H1 (cell line): ENCODE data around the gene FOSL1. TPM values are rescaled to one million over a fixed set of nuclear protein-coding genes. Genes with fewer than 3 reads are reported as not detected.

ENCODE experiments used
- CTCF ChIA-PET: fragments of 300-600 bp; sonication (Branson Sonifier 250); formaldehyde crosslinking; loops from one replicate; lab custom pipeline; 2021; ENCODE audit not compliant: partially characterized antibody; lab: Charles Lee
- POLR2A ChIA-PET: fragments of 300-600 bp; sonication (Branson Sonifier 250); formaldehyde crosslinking; loops from one replicate; lab custom pipeline; 2021; ENCODE audit warnings: inconsistent platforms; ENCODE audit not compliant: partially characterized antibody; lab: Charles Lee
- DNase-seq, 2 experiments: peaks; one replicate each; pipeline versions ENCODE4 v3.0.0 to v3.0.0-alpha.2; 2010 to 2022; ENCODE audit warnings: low spot score in 2 of 2, low read depth in 1 of 2, mixed read lengths in 1 of 2
- FAIRE-seq: peaks from 2 replicates; lab custom pipeline; 2011; peaks lifted over from hg19 to GRCh38; lab: Jason Lieb, UNC
- H2AFZ ChIP-seq: 2 replicates; pipeline ENCODE4 v1.8.1; 2012; ENCODE audit warnings: low read length, inconsistent platforms
- H2AK5ac ChIP-seq: 2 replicates; pipeline ENCODE4 v1.6.1; 2013; ENCODE audit warnings: low read depth, low read length
- H2BK120ac ChIP-seq: replicated peaks from 2 replicates; pipeline ENCODE3; 2013; ENCODE audit warnings: low read depth, low read length, inconsistent platforms
- H2BK12ac ChIP-seq: 2 replicates; pipeline ENCODE4 v1.6.1; 2013; ENCODE audit warnings: low read depth, low read length
- H2BK15ac ChIP-seq: 2 replicates; pipeline ENCODE4 v1.6.1; 2013; ENCODE audit warnings: low read length
- H2BK20ac ChIP-seq: 2 replicates; pipeline ENCODE4 v1.6.1; 2013; ENCODE audit warnings: low read length
- H2BK5ac ChIP-seq: 2 replicates; pipeline ENCODE4 v1.6.1; 2013; ENCODE audit warnings: low read depth, low read length
- H3K14ac ChIP-seq: 2 replicates; pipeline ENCODE4 v1.6.1; 2013; ENCODE audit warnings: inconsistent platforms; ENCODE audit not compliant: insufficient read length
- H3K18ac ChIP-seq: 2 replicates; pipeline ENCODE4 v1.6.1; 2013; ENCODE audit warnings: low read length; ENCODE audit errors: extremely low read depth
- H3K23ac ChIP-seq: 2 replicates; pipeline ENCODE4 v1.6.1; 2013; ENCODE audit warnings: inconsistent platforms; ENCODE audit not compliant: insufficient read length
- H3K23me2 ChIP-seq: 2 replicates; pipeline ENCODE4 v1.6.1; 2013; ENCODE audit warnings: low read depth, low read length
- H3K27ac ChIP-seq: 2 replicates; pipeline ENCODE4 v1.6.1; 2011; ENCODE audit warnings: low read depth, low read length, inconsistent platforms
- H3K27me3 ChIP-seq, 4 experiments: replicated peaks in 1 of 4; 1 replicate in 1 of 4; 2 replicates in 3 of 4; pipeline versions ENCODE4 v1.6.1 to v1.8.1; 2011 to 2013; ENCODE audit warnings: low read length in 3 of 4, mild to moderate bottlenecking in 3 of 4, inconsistent platforms in 2 of 4, mixed read lengths in 2 of 4, moderate library complexity in 1 of 4; ENCODE audit not compliant: control insufficient read depth in 3 of 4, insufficient read depth in 3 of 4; ENCODE audit errors: extremely low read depth in 1 of 4
- H3K36me3 ChIP-seq, 4 experiments: 2 replicates each; pipeline versions ENCODE4 v1.6.1 to v1.8.1; 2011 to 2013; ENCODE audit warnings: mild to moderate bottlenecking in 4 of 4, low read length in 3 of 4, moderate library complexity in 2 of 4, control low read depth in 1 of 4, inconsistent platforms in 1 of 4; ENCODE audit not compliant: insufficient read depth in 4 of 4, control insufficient read depth in 2 of 4
- H3K4ac ChIP-seq: replicated peaks from 2 replicates; pipeline ENCODE3; 2013; ENCODE audit warnings: low read length, low read depth, mixed read lengths, inconsistent platforms; ENCODE audit not compliant: insufficient read length
- H3K4me1 ChIP-seq, 4 experiments: replicated peaks in 1 of 4; 1 replicate in 1 of 4; 2 replicates in 3 of 4; pipeline versions ENCODE4 v1.6.1 to v1.8.1; 2011 to 2013; ENCODE audit warnings: low read length in 3 of 4, inconsistent platforms in 2 of 4, mixed read lengths in 1 of 4; ENCODE audit not compliant: insufficient read depth in 4 of 4, control insufficient read depth in 3 of 4
- H3K4me2 ChIP-seq, 2 experiments: 2 replicates each; pipeline versions ENCODE4 v1.6.1 to v1.8.1; 2011 to 2013; ENCODE audit warnings: low read depth in 2 of 2, low read length in 2 of 2, control low read depth in 1 of 2, inconsistent platforms in 1 of 2, mild to moderate bottlenecking in 1 of 2; ENCODE audit not compliant: insufficient read depth in 1 of 2
- H3K4me3 ChIP-seq, 4 experiments: fragments of 200-600, 300-600 bp in 1 of 4; sonication (generic), shearing (Covaris generic), sonication (Bioruptor Twin) in 1 of 4; 2 replicates each; pipeline versions ENCODE4 v1.5.1 to v1.8.1; 2011 to 2016; ENCODE audit warnings: low read length in 4 of 4, low read depth in 3 of 4, control low read depth in 2 of 4, inconsistent platforms in 2 of 4, mild to moderate bottlenecking in 2 of 4, mixed read lengths in 1 of 4, moderate library complexity in 1 of 4; ENCODE audit not compliant: insufficient read depth in 2 of 4; ENCODE audit errors: extremely low read depth in 1 of 4
- H3K56ac ChIP-seq: replicated peaks from 2 replicates; pipeline ENCODE3; 2013; ENCODE audit warnings: low read depth, mild to moderate bottlenecking, mixed read lengths, low read length, inconsistent platforms; ENCODE audit not compliant: insufficient read length
- H3K79me1 ChIP-seq: 2 replicates; pipeline ENCODE4 v1.6.1; 2013; ENCODE audit warnings: low read depth, low read length, control low read depth
- H3K79me2 ChIP-seq, 2 experiments: 2 replicates each; pipeline versions ENCODE4 v1.6.1 to v1.8.1; 2012 to 2013; ENCODE audit warnings: low read length in 2 of 2, mild to moderate bottlenecking in 2 of 2, inconsistent platforms in 1 of 2; ENCODE audit not compliant: insufficient read depth in 2 of 2, control insufficient read depth in 1 of 2
- H3K9ac ChIP-seq, 4 experiments: replicated peaks in 1 of 4; 1 replicate in 1 of 4; 2 replicates in 3 of 4; pipeline versions ENCODE4 v1.6.1 to v1.8.1; 2011 to 2013; ENCODE audit warnings: low read depth in 3 of 4, low read length in 3 of 4, control low read depth in 2 of 4, mild to moderate bottlenecking in 2 of 4, moderate library complexity in 2 of 4, inconsistent platforms in 1 of 4; ENCODE audit errors: extremely low read depth in 1 of 4
- H3K9me3 ChIP-seq, 2 experiments: 2 replicates each; pipeline versions ENCODE4 v1.6.1 to v1.8.1; 2012 to 2013; ENCODE audit warnings: mild to moderate bottlenecking in 2 of 2, moderate library complexity in 2 of 2, control low read depth in 1 of 2, inconsistent platforms in 1 of 2, low read depth in 1 of 2, low read length in 1 of 2, mixed read lengths in 1 of 2; ENCODE audit not compliant: insufficient read depth in 2 of 2
- H4K20me1 ChIP-seq, 2 experiments: replicated peaks in 1 of 2; 2 replicates each; pipeline versions ENCODE3 to v1.8.1; 2011 to 2013; ENCODE audit warnings: inconsistent platforms in 2 of 2, low read length in 2 of 2, mild to moderate bottlenecking in 1 of 2; ENCODE audit not compliant: insufficient read depth in 2 of 2, control insufficient read depth in 1 of 2
- H4K5ac ChIP-seq: 2 replicates; pipeline ENCODE4 v1.6.1; 2013; ENCODE audit warnings: low read length, low read depth, mixed read lengths, inconsistent platforms; ENCODE audit not compliant: insufficient read length
- H4K8ac ChIP-seq: 2 replicates; pipeline ENCODE4 v1.8.0; 2013; ENCODE audit warnings: mild to moderate bottlenecking, moderate library complexity, low read length, inconsistent platforms; ENCODE audit not compliant: insufficient read depth; ENCODE audit errors: extremely low read depth
- H4K91ac ChIP-seq: replicated peaks from 2 replicates; pipeline ENCODE3; 2013; ENCODE audit warnings: low read length, mixed read lengths, inconsistent platforms; ENCODE audit not compliant: insufficient read length
- HDAC2 ChIP-seq, 2 experiments: fragments of 300-600 bp in 1 of 2; sonication (generic) in 1 of 2; IDR thresholded peaks; 2 replicates each; pipeline ENCODE4 v1.6.1; 2011 to 2012; ENCODE audit warnings: low read depth in 2 of 2, low read length in 2 of 2, mild to moderate bottlenecking in 2 of 2, moderate library complexity in 2 of 2, borderline replicate concordance in 1 of 2, inconsistent platforms in 1 of 2
- SP2 ChIP-seq: IDR thresholded peaks from 2 replicates; pipeline ENCODE4 v1.6.1; 2012; ENCODE audit warnings: mild to moderate bottlenecking, low read length, inconsistent platforms
- SRF ChIP-seq: IDR thresholded peaks from 2 replicates; pipeline ENCODE4 v1.6.1; 2011; ENCODE audit warnings: mild to moderate bottlenecking, low read depth, low read length, moderate library complexity
- TBP ChIP-seq: IDR thresholded peaks from 2 replicates; pipeline ENCODE4 v1.6.1; 2011; ENCODE audit warnings: low read depth, low read length, improper control_type of control experiment
- TCF12 ChIP-seq: IDR thresholded peaks from 2 replicates; pipeline ENCODE4 v1.6.1; 2011; ENCODE audit warnings: low read depth, mild to moderate bottlenecking, low read length
- TEAD4 ChIP-seq: IDR thresholded peaks from 2 replicates; pipeline ENCODE4 v1.6.1; 2012; ENCODE audit warnings: low read depth, low read length, inconsistent platforms, mixed read lengths
- YY1 ChIP-seq: IDR thresholded peaks from 2 replicates; pipeline ENCODE4 v1.6.1; 2011; ENCODE audit warnings: low read depth, mild to moderate bottlenecking, low read length
- WGBS, 2 experiments: shearing (Covaris generic) in 1 of 2; methylation state at CpG; one replicate each; pipeline versions ENCODE4 v1.1.6 to v1.1.7; 2013 to 2015; ENCODE audit warnings: low lambda C conversion rate in 2 of 2, mixed read lengths in 2 of 2, inconsistent platforms in 1 of 2, low coverage in 1 of 2, missing lambda C conversion rate in 1 of 2; ENCODE audit not compliant: insufficient replicate concordance in 2 of 2, insufficient coverage in 1 of 2, insufficient read length in 1 of 2; ENCODE audit errors: extremely low coverage in 1 of 2, missing lambda C conversion rate in 1 of 2; 5-methylcytosine and 5-hydroxymethylcytosine counted together
- polyA plus RNA-seq, 7 experiments: library from polyadenylated mRNA; depleted of rRNA in 3 of 7; stranded (reverse) in 5 of 7; unstranded in 2 of 7; fragments of >200 nt in 5 of 7; fragments of 200-250 nt in 2 of 7; gene quantifications; 1 replicate in 5 of 7; 2 replicates in 1 of 7; 4 replicates in 1 of 7; pipeline versions ENCODE4 v1.2.1 to v1.2.3, GENCODE V29; 2011 to 2013; ENCODE audit warnings: missing spikeins in 2 of 7, mixed read lengths in 2 of 7
- total RNA-seq: library from RNA; stranded (reverse); fragmentation: NEBNext Ultra II Directional; extraction: Animal tissue kit (Norgen Biotek cat#: 25700); gene quantifications from 2 replicates; pipeline ENCODE4 v1.2.1, GENCODE V29; 2021
- TF ChIP-seq, protein P1 (sequence below): IDR thresholded peaks from 2 replicates; pipeline ENCODE4 v1.6.1; 2012; ENCODE audit warnings: low read length, inconsistent platforms
- TF ChIP-seq, protein P2 (sequence below), 3 experiments: IDR thresholded peaks; 1 replicate in 2 of 3; 2 replicates in 1 of 3; pipeline versions ENCODE4 v1.5.1 to v1.6.1; 2011; ENCODE audit warnings: low read length in 3 of 3, mild to moderate bottlenecking in 3 of 3, inconsistent platforms in 2 of 3, low read depth in 1 of 3, moderate library complexity in 1 of 3; ENCODE audit not compliant: insufficient read depth in 1 of 3; ENCODE audit errors: control extremely low read depth in 1 of 3

The FOSL1 gene
- total and polyA plus RNA-seq, 2 of the 8 experiments (the other 6 are each of a cell fraction or from before 2014, with no cell fraction given): 6.3 to 7.2 TPM

DNA sequence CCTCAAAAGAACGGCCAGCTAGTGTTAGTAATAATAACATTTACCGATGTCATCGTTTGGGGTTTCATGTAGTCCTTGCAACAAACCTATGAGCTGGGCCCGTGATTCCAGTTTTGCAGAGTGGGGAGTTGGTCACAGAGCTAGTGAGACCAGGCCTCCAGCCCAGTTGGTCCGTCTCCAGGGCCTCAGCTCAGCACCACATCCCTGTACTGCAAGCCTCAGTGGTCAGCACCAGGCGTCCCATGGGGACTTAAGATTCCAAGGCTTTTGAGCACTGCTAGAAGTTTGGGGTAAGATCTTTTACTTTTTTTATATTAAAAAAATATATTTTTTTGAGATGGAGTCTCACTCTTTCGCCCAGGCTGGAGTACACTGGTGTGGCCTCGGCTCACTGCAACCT is 44.0 kb upstream of the FOSL1 start:
- no peak overlapping the region for H3K27ac ChIP-seq
- H2AK5ac ChIP-seq: 0 out of 2 replicates have a peak overlapping the region, but pooled peaks have one; percentile 24
- ChIA-PET CTCF (interaction anchor here (1.4 to 3.4 kb wide), 8 partner anchors 9 to 59 kb away, joined by 3 to 18 read pairs (median 4); partner anchors contain the start of genes CCDC85B and FIBP), POLR2A (interaction anchor here (0.6 to 1.2 kb wide), 3 partner anchors 14 to 32 kb away, joined by 3 to 6 read pairs (median 3); no protein-coding TSS in a partner anchor)
- 0 out of 2 replicates have a peak overlapping the region, but pooled peaks have one; percentile 17 for H2BK12ac ChIP-seq
- FAIRE-seq: no peak
- no peak overlapping the region for H2BK5ac ChIP-seq
- no peak overlapping the region for H3K56ac ChIP-seq
- H3K14ac ChIP-seq: no peak overlapping the region
- DNase-seq: no peak
- no peaks in the 10 kb centered on the region for H3K79me2 ChIP-seq
- H3K4me2 ChIP-seq: no peak overlapping the region
- H3K4ac ChIP-seq: no peak overlapping the region
- H2AFZ ChIP-seq: no peak overlapping the region
- no peak overlapping the region for H3K18ac ChIP-seq
- no peak overlapping the region for H3K9ac ChIP-seq
- peaks cover 3 to 25% (median 15%) of the 10 kb centered on the region in 4 experiments for H3K4me1 ChIP-seq
- H2BK20ac ChIP-seq: no peak overlapping the region
- H4K8ac ChIP-seq: no peak overlapping the region
- H3K23ac ChIP-seq: no peak overlapping the region
- H3K79me1 ChIP-seq: no peaks in the 10 kb centered on the region
- H3K4me3 ChIP-seq: no peak overlapping the region
- 87% methylated on average over 8 of the region's 8 CpGs; no CpG with 5 or more reads in 1 of the 2 experiments for WGBS, 2 experiments
- no peaks in the 10 kb centered on the region for H4K20me1 ChIP-seq
- no peaks in the 10 kb centered on the region for H3K27me3 ChIP-seq
- H3K23me2 ChIP-seq: peaks cover 3% of the 10 kb centered on the region; the same call in 1 of the 2 replicates
- H3K36me3 ChIP-seq: no peaks in the 10 kb centered on the region
- no peaks in the 10 kb centered on the region for H3K9me3 ChIP-seq
- no peak overlapping the region for H2BK120ac ChIP-seq
- no peak overlapping the region; the same call in 1 of the 2 replicates for H2BK15ac ChIP-seq
- no peak overlapping the region for H4K5ac ChIP-seq
- H4K91ac ChIP-seq: no peak overlapping the region
- TF ChIP-seq, protein P1, sequence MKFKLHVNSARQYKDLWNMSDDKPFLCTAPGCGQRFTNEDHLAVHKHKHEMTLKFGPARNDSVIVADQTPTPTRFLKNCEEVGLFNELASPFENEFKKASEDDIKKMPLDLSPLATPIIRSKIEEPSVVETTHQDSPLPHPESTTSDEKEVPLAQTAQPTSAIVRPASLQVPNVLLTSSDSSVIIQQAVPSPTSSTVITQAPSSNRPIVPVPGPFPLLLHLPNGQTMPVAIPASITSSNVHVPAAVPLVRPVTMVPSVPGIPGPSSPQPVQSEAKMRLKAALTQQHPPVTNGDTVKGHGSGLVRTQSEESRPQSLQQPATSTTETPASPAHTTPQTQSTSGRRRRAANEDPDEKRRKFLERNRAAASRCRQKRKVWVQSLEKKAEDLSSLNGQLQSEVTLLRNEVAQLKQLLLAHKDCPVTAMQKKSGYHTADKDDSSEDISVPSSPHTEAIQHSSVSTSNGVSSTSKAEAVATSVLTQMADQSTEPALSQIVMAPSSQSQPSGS: no peak
- TF ChIP-seq, protein P2, sequence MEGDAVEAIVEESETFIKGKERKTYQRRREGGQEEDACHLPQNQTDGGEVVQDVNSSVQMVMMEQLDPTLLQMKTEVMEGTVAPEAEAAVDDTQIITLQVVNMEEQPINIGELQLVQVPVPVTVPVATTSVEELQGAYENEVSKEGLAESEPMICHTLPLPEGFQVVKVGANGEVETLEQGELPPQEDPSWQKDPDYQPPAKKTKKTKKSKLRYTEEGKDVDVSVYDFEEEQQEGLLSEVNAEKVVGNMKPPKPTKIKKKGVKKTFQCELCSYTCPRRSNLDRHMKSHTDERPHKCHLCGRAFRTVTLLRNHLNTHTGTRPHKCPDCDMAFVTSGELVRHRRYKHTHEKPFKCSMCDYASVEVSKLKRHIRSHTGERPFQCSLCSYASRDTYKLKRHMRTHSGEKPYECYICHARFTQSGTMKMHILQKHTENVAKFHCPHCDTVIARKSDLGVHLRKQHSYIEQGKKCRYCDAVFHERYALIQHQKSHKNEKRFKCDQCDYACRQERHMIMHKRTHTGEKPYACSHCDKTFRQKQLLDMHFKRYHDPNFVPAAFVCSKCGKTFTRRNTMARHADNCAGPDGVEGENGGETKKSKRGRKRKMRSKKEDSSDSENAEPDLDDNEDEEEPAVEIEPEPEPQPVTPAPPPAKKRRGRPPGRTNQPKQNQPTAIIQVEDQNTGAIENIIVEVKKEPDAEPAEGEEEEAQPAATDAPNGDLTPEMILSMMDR (IDR thresholded peaks at IDR 0.05; ENCODE audit: control extremely low read depth in 1 of 3, insufficient read depth in 1 of 3, low read depth in 1 of 3, low read length in 3 of 3): no peak
- no peak for TF ChIP-seq SRF
- no peak for TF ChIP-seq HDAC2 (IDR thresholded peaks at IDR 0.05; ENCODE audit: borderline replicate concordance in 1 of 2, low read depth in 2 of 2, low read length in 2 of 2)
- TF ChIP-seq TBP: no peak
- TF ChIP-seq YY1: no peak
- TF ChIP-seq TEAD4: no peak
- no peak for TF ChIP-seq SP2
- no peak for TF ChIP-seq TCF12
